Measurements from ENCODE around the gene ZNF524.

- no peak for TF ChIP-seq POLR2AphosphoS5 (IDR thresholded peaks at IDR 0.05; ENCODE audit: low read depth, low read length)
- no peak for TF ChIP-seq TAF1 (IDR thresholded peaks at IDR 0.05; ENCODE audit: low read depth, low read length)
- TF ChIP-seq POLR2A (IDR thresholded peaks at IDR 0.05; ENCODE audit: low read depth, low read length), result no peak
- TF ChIP-seq POU2F2 (IDR thresholded peaks at IDR 0.05; ENCODE audit: low read depth, low read length), result no peak
- no peak for TF ChIP-seq SPI1 (IDR thresholded peaks at IDR 0.05; ENCODE audit: low read depth, low read length)
These were observed 32.3 kb upstream of the ZNF524 start for GRCh38 chr19:55567708-55568328.
